ENCODE data around the gene SLC6A12.

- TF ChIP-seq POLR2A (IDR thresholded peaks at IDR 0.05) (no peak), CTCF (IDR thresholded peaks at IDR 0.05) (no peak)
These were observed 19.7 kb downstream of the SLC6A12 start for GRCh38 chr12:194276-194675.
